RWPE1 (cell line): ENCODE data around the gene MTG2.

Experiments
- CTCF ChIA-PET: fragments of 350-600 bp; sonication (Branson Sonifier 250); formaldehyde crosslinking; extraction: SDS; loops from one replicate; lab custom pipeline; 2021; lab: Yijun Ruan, JAX
- POLR2A ChIA-PET: fragments of 400-600 bp; formaldehyde crosslinking; extraction: SDS; loops from one replicate; lab custom pipeline; 2020; ENCODE audit warnings: antibody characterized with exemption; ENCODE audit not compliant: low non-redundant PET; lab: Yijun Ruan, JAX
- DNase-seq: peaks from one replicate; pipeline ENCODE4 v3.0.0; 2012; ENCODE audit warnings: low spot score
- H3K27ac ChIP-seq: fragments of 450-650 bp; 2 replicates; pipeline ENCODE4 v1.5.1; 2017
- CTCF ChIP-seq: fragments of 450-650 bp; conservative IDR thresholded peaks from 2 replicates; pipeline ENCODE4 v1.5.1; 2017; ENCODE audit warnings: low read depth, mild to moderate bottlenecking

Gene MTG2

GRCh38 chr20:62239278-62239879 lies 56.6 kb downstream of the MTG2 start:
- H3K27ac ChIP-seq, result peak overlapping the region; percentile 77
- peak; percentile 49 for DNase-seq
- CTCF ChIA-PET, result interaction anchor here (1.1 kb wide), 1 partner anchor 30 kb away, joined by 4 read pairs; no protein-coding TSS in a partner anchor
- POLR2A ChIA-PET, result no interaction called here
- no peak for TF ChIP-seq CTCF

GRCh38 chr20:62240020-62240685 lies 57.3 kb downstream of the MTG2 start:
- H3K27ac ChIP-seq, result peak overlapping the region; percentile 77
- no peak for TF ChIP-seq CTCF
- CTCF ChIA-PET, result interaction anchor here (1.1 kb wide), 1 partner anchor 31 kb away, joined by 4 read pairs; no protein-coding TSS in a partner anchor
- POLR2A ChIA-PET, result interaction anchor here (1.1 kb wide), 1 partner anchor 53 kb away, joined by 3 read pairs; no protein-coding TSS in a partner anchor
- no peak for DNase-seq

GRCh38 chr20:62241506-62241905 lies 58.7 kb downstream of the MTG2 start:
- no peak for TF ChIP-seq CTCF
- POLR2A ChIA-PET, result interaction anchor here (0.7 kb wide), 1 partner anchor 120 kb away, joined by 3 read pairs; no protein-coding TSS in a partner anchor
- CTCF ChIA-PET, result interaction anchor here (0.6 to 1.2 kb wide), 3 partner anchors 13 to 82 kb away, joined by 3 to 6 read pairs (median 4); no protein-coding TSS in a partner anchor
- peak overlapping the region; percentile 72 for H3K27ac ChIP-seq
- DNase-seq, result peak; percentile 68

GRCh38 chr20:62242176-62242575 lies 59.3 kb downstream of the MTG2 start:
- CTCF ChIA-PET, result interaction anchor here (0.6 to 1.2 kb wide), 3 partner anchors 12 to 656 kb away, joined by 3 read pairs; no protein-coding TSS in a partner anchor
- TF ChIP-seq CTCF, result no peak
- H3K27ac ChIP-seq, result peak overlapping the region; percentile 72
- POLR2A ChIA-PET, result interaction anchor here (0.6 to 0.7 kb wide), 2 partner anchors 8 to 120 kb away, joined by 3 read pairs; no protein-coding TSS in a partner anchor
- no peak for DNase-seq

- no peak for TF ChIP-seq CTCF
- peak overlapping the region; percentile 72 for H3K27ac ChIP-seq
- no peak for DNase-seq
- ChIA-PET CTCF (interaction anchor here (0.7 kb wide), 2 partner anchors 20 to 79 kb away, joined by 3 read pairs; no protein-coding TSS in a partner anchor), POLR2A (no interaction called here)
Observed at GRCh38 chr20:62243106-62243505, 60.3 kb downstream of the MTG2 start.

- ChIA-PET CTCF (interaction anchor here (0.7 kb wide), 1 partner anchor 21 kb away, joined by 3 read pairs; no protein-coding TSS in a partner anchor), POLR2A (no interaction called here)
- peak overlapping the region; percentile 72; the same call in 1 of the 2 replicates for H3K27ac ChIP-seq
- no peak for TF ChIP-seq CTCF
- DNase-seq, result no peak
Observed at GRCh38 chr20:62243906-62244515, 61.2 kb downstream of the MTG2 start.
